ENCODE measurements around the gene PID1.

The PID1 gene

GRCh38 chr2:229009816-229010215 is 261.3 kb downstream of the PID1 start:
- no peak for DNase-seq

- no peak for DNase-seq
Measured at GRCh38 chr2:229003256-229003655, 267.8 kb downstream of the PID1 start.

GRCh38 chr2:229001196-229001595 is 269.9 kb downstream of the PID1 start:
- no peak for DNase-seq

GRCh38 chr2:228999326-228999725 is 271.8 kb downstream of the PID1 start:
- DNase-seq, result no peak

- no peak for DNase-seq
Measured at GRCh38 chr2:228988786-228989185, 282.3 kb downstream of the PID1 start.

GRCh38 chr2:228987441-228988155 is 283.5 kb downstream of the PID1 start:
- DNase-seq, result no peak

GRCh38 chr2:228986961-228987360 is 284.1 kb downstream of the PID1 start:
- DNase-seq, result no peak

- no peak for DNase-seq
Measured at GRCh38 chr2:228983700-228984099, 287.4 kb downstream of the PID1 start.

- DNase-seq, result no peak
Measured at GRCh38 chr2:228974169-228974568, 296.9 kb downstream of the PID1 start.
